Neural cell (in vitro differentiated cells): ENCODE data around the gene MACF1. TPM values are rescaled to one million over a fixed set of nuclear protein-coding genes. Genes with fewer than 3 reads are reported as not detected.

Source experiments
- H2AFZ ChIP-seq: fragments of 200-600, 300-800 bp; sonication (generic), shearing (Covaris generic); 2 replicates; pipeline ENCODE4 v1.6.0; 2014; ENCODE audit warnings: low read depth, mild to moderate bottlenecking, antibody characterized with exemption, low read length, moderate library complexity
- H3F3A ChIP-seq: fragments of 200-600 bp; shearing (Covaris generic); 2 replicates; pipeline ENCODE4 v1.6.1; 2016; ENCODE audit warnings: mild to moderate bottlenecking, moderate library complexity, mixed read lengths, antibody characterized with exemption, low read length; ENCODE audit not compliant: insufficient read depth, poor library complexity, severe bottlenecking
- H3K27ac ChIP-seq: fragments of 200-600, 300-800 bp; sonication (generic), shearing (Covaris generic); 2 replicates; pipeline ENCODE4 v1.5.1; 2014; ENCODE audit warnings: mild to moderate bottlenecking, low read length, moderate library complexity
- H3K27me3 ChIP-seq: fragments of 300-800, 200-600 bp; sonication (generic), shearing (Covaris generic); 2 replicates; pipeline ENCODE4 v1.6.0; 2014; ENCODE audit warnings: mild to moderate bottlenecking, low read depth, low read length, moderate library complexity; ENCODE audit not compliant: insufficient read depth
- H3K36me3 ChIP-seq: fragments of 300-800, 200-600 bp; sonication (generic), shearing (Covaris generic); 2 replicates; pipeline ENCODE4 v1.5.1; 2014; ENCODE audit warnings: mild to moderate bottlenecking, antibody characterized with exemption, low read length, moderate library complexity; ENCODE audit not compliant: insufficient read depth
- H3K4me2 ChIP-seq: fragments of 300-800, 200-600 bp; sonication (generic), shearing (Covaris generic); 2 replicates; pipeline ENCODE4 v1.6.0; 2014; ENCODE audit warnings: mild to moderate bottlenecking, low read length
- H3K4me3 ChIP-seq: fragments of 300-800, 200-600 bp; sonication (generic), shearing (Covaris generic); 2 replicates; pipeline ENCODE4 v1.5.1; 2014; ENCODE audit warnings: mild to moderate bottlenecking, low read length, moderate library complexity
- H3K79me2 ChIP-seq: fragments of 200-600 bp; shearing (Covaris generic); replicated peaks from 2 replicates; pipeline ENCODE4 v1.6.0; 2014; ENCODE audit warnings: mild to moderate bottlenecking, low read length, moderate library complexity; ENCODE audit not compliant: insufficient read depth
- H3K9ac ChIP-seq: fragments of 300-800, 200-600 bp; sonication (generic), shearing (Covaris generic); 2 replicates; pipeline ENCODE4 v1.6.1; 2016; ENCODE audit warnings: mild to moderate bottlenecking, low read length, mixed read lengths
- H3K9me2 ChIP-seq: fragments of 200-600 bp; shearing (Covaris generic); 2 replicates; pipeline ENCODE4 v1.6.1; 2016; ENCODE audit warnings: mild to moderate bottlenecking, low read length, mixed read lengths; ENCODE audit not compliant: insufficient read depth
- H3K9me3 ChIP-seq: fragments of 200-600, 300-800 bp; sonication (generic), shearing (Covaris generic); 2 replicates; pipeline ENCODE4 v1.6.1; 2016; ENCODE audit warnings: mild to moderate bottlenecking, mixed run types, low read length, moderate library complexity, mixed read lengths
- H4K20me1 ChIP-seq: fragments of 200-600 bp; shearing (Covaris generic); 2 replicates; pipeline ENCODE4 v1.6.1; 2016; ENCODE audit warnings: mild to moderate bottlenecking, mixed run types; ENCODE audit not compliant: insufficient read depth
- CTCF ChIP-seq: fragments of 450-650 bp; IDR thresholded peaks from 2 replicates; pipeline ENCODE4 v1.5.1; 2014; ENCODE audit warnings: antibody characterized with exemption, mild to moderate bottlenecking, moderate library complexity; ENCODE audit not compliant: poor library complexity, severe bottlenecking
- EP300 ChIP-seq: fragments of 450-650 bp; conservative IDR thresholded peaks from 2 replicates; pipeline ENCODE4 v1.6.1; 2014; ENCODE audit warnings: antibody characterized with exemption, mild to moderate bottlenecking, moderate library complexity; ENCODE audit not compliant: poor library complexity, severe bottlenecking
- EZH2 ChIP-seq: fragments of 200-600, 300-800 bp; shearing (Covaris generic), sonication (generic); IDR thresholded peaks from 2 replicates; pipeline ENCODE4 v1.6.1; 2014; ENCODE audit warnings: antibody characterized with exemption, low read length, borderline replicate concordance, mild to moderate bottlenecking; ENCODE audit not compliant: insufficient read depth, poor library complexity, severe bottlenecking
- MXI1 ChIP-seq: fragments of 450-650 bp; conservative IDR thresholded peaks from 2 replicates; pipeline ENCODE4 v1.6.1; 2014; ENCODE audit warnings: antibody characterized with exemption, mild to moderate bottlenecking; ENCODE audit not compliant: poor library complexity, severe bottlenecking
- POLR2AphosphoS5 ChIP-seq: IDR thresholded peaks from 2 replicates; pipeline ENCODE4 v1.6.1; 2012
- RAD21 ChIP-seq: fragments of 450-650 bp; conservative IDR thresholded peaks from 2 replicates; pipeline ENCODE4 v1.6.1; 2014; ENCODE audit warnings: antibody characterized with exemption, mild to moderate bottlenecking, moderate library complexity
- REST ChIP-seq: IDR thresholded peaks from 2 replicates; pipeline ENCODE4 v1.6.1; 2012; ENCODE audit warnings: borderline replicate concordance
- SMC3 ChIP-seq: fragments of 450-650 bp; conservative IDR thresholded peaks from 2 replicates; pipeline ENCODE4 v1.6.1; 2014; ENCODE audit warnings: antibody characterized with exemption, mild to moderate bottlenecking, moderate library complexity; ENCODE audit not compliant: poor library complexity
- TAF1 ChIP-seq: IDR thresholded peaks from 2 replicates; pipeline ENCODE4 v1.6.1; 2012; ENCODE audit warnings: low read depth
- polyA plus RNA-seq: library from polyadenylated mRNA; depleted of rRNA; stranded (reverse); fragments of >200 nt; gene quantifications from 2 replicates; pipeline ENCODE4 v1.2.3, GENCODE V29; 2014

MACF1 gene
- polyA plus RNA-seq, 1 donor from 2014 or later, result 176 TPM

- Histone ChIP-seq H2AFZ (no peak overlapping the region), H3K9me2 (no peaks in the 10 kb centered on the region), H3K79me2 (peaks cover 13% of the 10 kb centered on the region), H4K20me1 (no peaks in the 10 kb centered on the region), H3F3A (no peaks in the 10 kb centered on the region), H3K4me3 (no peak overlapping the region), H3K27me3 (no peaks in the 10 kb centered on the region), H3K9ac (no peak overlapping the region), H3K9me3 (no peaks in the 10 kb centered on the region), H3K36me3 (peaks cover 4% of the 10 kb centered on the region), H3K4me2 (no peak overlapping the region), H3K27ac (no peak overlapping the region)
- TF ChIP-seq POLR2AphosphoS5 (no peak), RAD21 (no peak), EZH2 (no peak), REST (no peak), SMC3 (no peak), CTCF (no peak), EP300 (no peak), TAF1 (no peak), MXI1 (no peak)
Measured at GRCh38 chr1:39238476-39238875, 34.0 kb downstream of the MACF1 start.

- no peaks in the 10 kb centered on the region for H4K20me1 ChIP-seq
Measured at GRCh38 chr1:39239968-39240367, 35.5 kb downstream of the MACF1 start.

More at GRCh38 chr1:39239968-39240367, 35.5 kb downstream of the MACF1 start:
- Histone ChIP-seq H3K27ac (no peak overlapping the region), H3K4me3 (no peak overlapping the region), H3K9ac (no peak overlapping the region), H3K79me2 (peaks cover 13% of the 10 kb centered on the region), H2AFZ (no peak overlapping the region), H3K27me3 (no peaks in the 10 kb centered on the region), H3K9me3 (no peaks in the 10 kb centered on the region), H3K36me3 (peaks cover 4% of the 10 kb centered on the region), H3K4me2 (no peak overlapping the region), H3F3A (no peaks in the 10 kb centered on the region), H3K9me2 (no peaks in the 10 kb centered on the region)
- no peak for TF ChIP-seq SMC3
- TF ChIP-seq REST, result no peak
- no peak for TF ChIP-seq EP300
- TF ChIP-seq MXI1, result no peak
- TF ChIP-seq CTCF, result no peak
- TF ChIP-seq POLR2AphosphoS5, result no peak
- no peak for TF ChIP-seq TAF1
- TF ChIP-seq RAD21, result no peak
- TF ChIP-seq EZH2, result no peak
